Ishikawa (cell line): ENCODE measurements around the gene TBC1D9.

Experiments used
- CEBPB ChIP-seq: IDR thresholded peaks from 2 replicates; pipeline ENCODE4 v1.6.1; 2012
- CREB1 ChIP-seq: IDR thresholded peaks from 2 replicates; pipeline ENCODE4 v1.6.1; 2012; ENCODE audit warnings: low read depth
- EGR1 ChIP-seq: IDR thresholded peaks from 2 replicates; pipeline ENCODE4 v1.6.1; 2012
- EP300 ChIP-seq: IDR thresholded peaks from 2 replicates; pipeline ENCODE4 v1.6.1; 2012; ENCODE audit warnings: borderline replicate concordance
- NFIC ChIP-seq: IDR thresholded peaks from 2 replicates; pipeline ENCODE4 v1.6.1; 2012
- RAD21 ChIP-seq: IDR thresholded peaks from 2 replicates; pipeline ENCODE4 v1.6.1; 2012; ENCODE audit warnings: low read depth
- REST ChIP-seq: IDR thresholded peaks from 2 replicates; pipeline ENCODE4 v1.6.1; 2012; ENCODE audit warnings: low read depth, mild to moderate bottlenecking
- TAF1 ChIP-seq: IDR thresholded peaks from 2 replicates; pipeline ENCODE4 v1.6.1; 2012; ENCODE audit warnings: low read depth, mild to moderate bottlenecking
- TCF12 ChIP-seq: IDR thresholded peaks from 2 replicates; pipeline ENCODE4 v1.6.1; 2012; ENCODE audit warnings: low read depth
- TEAD4 ChIP-seq: IDR thresholded peaks from 2 replicates; pipeline ENCODE4 v1.6.1; 2012
- USF1 ChIP-seq: IDR thresholded peaks from 2 replicates; pipeline ENCODE4 v1.6.1; 2012
- YY1 ChIP-seq: IDR thresholded peaks from 2 replicates; pipeline ENCODE4 v1.6.1; 2012; ENCODE audit warnings: low read depth
- TF ChIP-seq, protein P1 (sequence below): IDR thresholded peaks from 2 replicates; pipeline ENCODE4 v1.6.1; 2012

GRCh38 chr4:140800666-140801065 is 44.5 kb upstream of the TBC1D9 start:
- no peak for TF ChIP-seq REST
- TF ChIP-seq, protein P1, sequence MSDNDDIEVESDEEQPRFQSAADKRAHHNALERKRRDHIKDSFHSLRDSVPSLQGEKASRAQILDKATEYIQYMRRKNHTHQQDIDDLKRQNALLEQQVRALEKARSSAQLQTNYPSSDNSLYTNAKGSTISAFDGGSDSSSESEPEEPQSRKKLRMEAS: no peak
- TF ChIP-seq RAD21: no peak
- no peak for TF ChIP-seq CREB1
- TF ChIP-seq TEAD4: no peak
- no peak for TF ChIP-seq TCF12
- TF ChIP-seq EP300: no peak
- no peak for TF ChIP-seq EGR1
- TF ChIP-seq CEBPB: no peak
- TF ChIP-seq USF1: no peak
- TF ChIP-seq TAF1: no peak
- no peak for TF ChIP-seq NFIC
- no peak for TF ChIP-seq YY1
